GM19468 (cell line): Measurements from ENCODE around the gene ARHGAP28.

Experiments used
- ATAC-seq: cut with Tn5 transposase; IDR thresholded peaks from one replicate; pipeline ENCODE4 v1.9.1; 2021; ENCODE audit warnings: mild to moderate bottlenecking, moderate library complexity, moderate number of reproducible peaks; ENCODE audit not compliant: unreplicated experiment; ENCODE audit errors: extremely low read depth

ARHGAP28 gene

GRCh38 chr18:6731222-6731596 lies 1.7 kb downstream of the ARHGAP28 start:
- no peak for ATAC-seq

GRCh38 chr18:6732952-6733351 lies 3.4 kb downstream of the ARHGAP28 start:
- no peak for ATAC-seq

DNA sequence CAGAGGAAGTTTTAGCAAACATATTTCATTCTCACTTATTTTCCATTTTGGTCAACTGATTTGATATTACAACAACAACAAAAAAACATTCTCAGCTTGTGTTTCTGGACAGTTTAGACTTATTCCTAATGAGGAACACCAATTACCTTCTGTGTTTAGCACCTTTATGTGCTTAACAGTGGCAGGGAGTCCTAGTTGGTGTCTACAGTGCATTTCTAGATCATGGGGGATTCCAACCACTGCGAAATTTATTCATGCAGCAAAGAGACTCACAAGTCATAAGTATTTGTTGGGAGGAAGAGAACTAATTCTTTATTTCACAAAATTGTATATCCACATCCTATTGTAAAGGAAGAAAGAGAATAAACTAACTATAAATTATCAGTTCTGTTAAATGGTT lies 4.2 kb downstream of the ARHGAP28 start:
- no peak for ATAC-seq

GRCh38 chr18:6734726-6735430 lies 5.4 kb downstream of the ARHGAP28 start:
- ATAC-seq: no peak

- no peak for ATAC-seq
Observed at GRCh38 chr18:6737833-6738232, 8.3 kb downstream of the ARHGAP28 start.

DNA sequence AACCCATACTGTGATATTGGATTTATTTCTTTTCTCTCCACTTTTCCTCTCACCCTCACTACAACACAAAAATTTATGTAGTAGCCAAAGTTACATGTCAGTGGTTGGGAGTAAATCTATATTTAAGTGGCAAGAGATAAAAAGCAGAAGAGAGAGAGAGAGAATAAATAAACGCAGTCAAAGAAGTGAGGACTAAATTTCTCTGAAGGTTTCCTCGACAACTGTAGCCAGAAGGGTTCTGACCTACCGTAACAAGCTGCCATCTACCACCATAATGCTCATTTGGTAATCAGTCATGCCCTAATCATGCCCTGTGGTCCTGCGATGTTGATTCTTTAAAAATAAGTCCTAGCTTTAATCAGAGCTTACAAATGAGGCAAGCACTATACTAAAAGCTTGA lies 9.1 kb downstream of the ARHGAP28 start:
- ATAC-seq: no peak

DNA sequence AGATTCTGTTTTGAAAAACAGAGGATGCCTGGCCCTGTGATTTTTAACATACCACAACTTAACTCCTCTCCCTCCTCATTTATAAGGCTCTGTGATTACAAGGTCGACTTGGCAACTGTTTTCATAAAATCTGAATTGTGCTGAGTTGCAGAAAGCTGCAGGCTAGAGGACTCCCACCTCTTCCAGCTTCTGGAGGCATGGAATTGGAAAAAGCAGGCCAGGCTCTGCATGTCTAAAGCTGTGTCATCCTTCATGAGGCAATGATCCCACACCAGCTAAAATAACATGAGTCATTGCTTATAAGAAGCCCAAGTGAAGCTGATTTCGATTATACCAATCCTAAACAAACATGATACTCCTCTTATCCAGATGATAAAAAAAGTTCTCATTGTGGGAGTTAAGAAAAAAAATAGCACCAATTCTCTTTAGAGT lies 11.7 kb downstream of the ARHGAP28 start:
- no peak for ATAC-seq

DNA sequence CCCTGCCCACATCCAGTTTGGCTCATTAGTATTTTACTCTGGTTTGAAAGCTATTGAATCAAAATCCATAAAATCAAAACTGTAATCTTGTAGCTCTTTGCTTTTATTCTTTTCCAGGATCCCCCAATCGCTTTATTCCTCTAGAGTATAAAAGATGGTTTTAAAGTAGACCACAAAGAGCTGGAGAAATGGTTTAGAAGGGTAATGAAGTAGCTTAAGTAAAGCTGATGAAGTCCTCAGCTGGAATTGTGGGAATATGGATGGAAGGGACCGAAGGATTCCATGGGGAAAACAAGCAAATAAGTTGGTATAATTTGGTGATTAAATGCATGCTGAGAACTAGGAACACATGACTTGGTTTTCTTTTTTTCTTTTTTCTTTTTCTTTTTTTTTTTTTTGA lies 12.3 kb downstream of the ARHGAP28 start:
- no peak for ATAC-seq

GRCh38 chr18:6743999-6744398 lies 14.5 kb downstream of the ARHGAP28 start:
- no peak for ATAC-seq

- ATAC-seq: no peak
Observed at GRCh38 chr18:6744816-6745455, 15.4 kb downstream of the ARHGAP28 start.

DNA sequence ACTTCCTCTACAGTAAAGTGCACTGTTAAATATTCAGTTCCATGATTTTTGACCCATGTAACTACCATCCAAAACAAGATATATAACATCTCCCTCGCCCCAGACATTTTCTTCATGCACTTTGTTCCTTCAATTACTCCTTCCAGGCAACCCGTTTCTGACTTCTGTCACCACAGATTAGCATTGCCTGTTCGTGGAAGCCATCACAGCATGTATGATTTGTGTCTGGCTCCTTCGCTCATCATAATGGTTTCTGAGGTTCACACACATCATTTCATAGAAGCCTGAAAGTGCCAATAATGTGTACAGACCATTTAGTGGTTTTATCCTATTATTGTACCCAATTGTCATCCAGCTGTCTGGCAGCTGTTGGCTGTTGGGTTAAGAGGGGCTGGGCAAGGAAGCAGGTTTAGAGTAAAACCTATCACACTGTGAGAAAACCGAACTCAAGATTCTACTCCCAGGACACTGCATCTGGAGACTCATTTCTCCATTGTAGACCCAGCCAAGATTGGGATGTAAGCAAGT lies 16.1 kb downstream of the ARHGAP28 start:
- no peak for ATAC-seq

DNA sequence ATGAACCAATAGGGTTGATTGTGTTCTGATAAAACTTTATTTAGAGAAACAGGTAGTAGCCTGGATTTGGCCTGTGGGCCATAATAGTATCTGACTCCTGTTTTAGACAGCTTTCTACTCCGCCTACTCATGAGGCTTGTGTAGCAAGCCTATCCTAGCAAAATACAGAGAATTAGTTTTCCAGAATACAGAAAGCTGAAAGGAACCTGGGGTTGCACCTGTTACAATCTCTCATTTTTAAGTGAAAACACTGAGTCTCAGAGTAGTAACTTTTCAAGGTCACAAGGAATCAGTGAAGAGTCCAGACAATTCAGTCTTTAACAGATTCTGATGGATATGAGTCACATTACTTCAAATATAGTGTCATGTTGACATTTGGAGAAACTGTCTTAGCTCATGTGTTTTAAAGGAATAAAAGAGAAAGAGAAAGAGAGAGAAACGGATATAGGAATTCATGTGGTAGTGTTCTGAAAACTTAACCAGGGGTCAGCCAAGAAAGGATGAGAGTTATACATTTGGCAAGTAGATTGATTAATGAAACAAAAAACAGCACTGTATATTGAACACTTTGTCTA lies 17.0 kb downstream of the ARHGAP28 start:
- no peak for ATAC-seq

DNA sequence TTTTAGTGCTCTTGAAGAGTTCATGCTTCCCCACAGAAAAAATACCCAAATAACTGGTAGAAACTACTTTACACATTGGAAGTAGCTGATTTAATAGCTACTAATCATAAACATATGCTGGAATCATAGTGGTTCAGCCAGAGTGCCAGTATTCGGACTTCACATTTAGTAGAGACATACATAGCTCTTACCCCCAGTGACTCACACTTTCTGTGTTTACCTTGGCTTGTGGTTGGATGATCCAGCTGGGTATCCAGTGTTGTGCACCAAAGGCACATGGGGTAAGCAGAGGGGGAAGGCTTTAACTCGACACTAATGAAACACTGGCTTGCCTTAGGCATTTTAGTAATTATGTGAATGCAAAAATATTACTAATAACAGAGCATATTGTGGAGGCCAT lies 18.1 kb downstream of the ARHGAP28 start:
- ATAC-seq: no peak

DNA sequence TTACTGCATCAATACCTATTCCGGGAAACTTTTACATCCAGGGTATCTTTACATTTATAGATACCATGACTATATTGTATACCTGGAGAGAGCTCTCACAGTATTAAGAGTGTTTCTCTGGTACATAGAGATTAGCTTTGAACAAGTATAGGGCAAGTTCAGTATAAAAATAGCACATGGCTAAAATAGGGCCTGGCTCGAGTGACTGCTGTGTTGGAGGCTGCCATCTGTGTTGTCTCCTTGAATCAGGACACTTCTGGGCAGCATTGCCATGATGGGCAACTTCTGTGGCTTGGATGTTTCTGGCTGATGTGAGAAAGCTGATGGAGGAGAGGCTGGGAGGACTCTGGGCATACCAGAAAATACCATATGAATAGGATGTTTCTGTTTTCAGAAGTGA lies 18.7 kb downstream of the ARHGAP28 start:
- ATAC-seq: no peak

- ATAC-seq: no peak
Observed at GRCh38 chr18:6750411-6750810, 20.9 kb downstream of the ARHGAP28 start.

GRCh38 chr18:6751222-6751621 lies 21.7 kb downstream of the ARHGAP28 start:
- no peak for ATAC-seq

DNA sequence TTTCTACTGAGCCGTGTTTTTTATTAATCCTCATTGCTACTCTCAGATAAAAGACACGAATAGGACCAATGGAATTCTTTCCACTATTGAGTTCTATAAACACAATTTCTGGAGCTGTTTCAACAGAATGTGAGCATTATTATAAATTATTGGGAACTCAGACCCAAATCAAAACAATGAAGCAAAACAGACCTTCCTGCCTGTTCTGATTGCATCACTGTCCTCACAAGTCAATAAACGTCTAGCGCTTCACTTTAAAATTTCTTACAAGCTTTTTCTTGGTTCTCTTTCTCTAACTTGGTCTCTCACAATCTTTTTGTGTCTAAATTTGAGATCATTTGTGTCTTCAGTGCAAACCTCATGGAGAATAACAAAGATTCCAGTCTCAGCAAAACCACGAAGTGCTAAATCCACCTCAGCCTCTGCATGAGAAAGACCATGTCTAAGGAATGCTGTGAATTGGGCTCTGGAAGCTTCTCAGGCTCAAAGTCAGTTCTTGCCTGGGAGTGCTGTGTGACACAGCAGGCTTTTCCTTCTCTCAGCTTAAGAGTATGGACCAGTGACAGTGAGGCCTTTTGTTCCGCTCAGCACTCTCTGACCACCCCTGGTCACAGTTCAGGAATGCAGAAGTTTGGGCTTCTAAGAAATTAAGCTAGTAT lies 22.8 kb downstream of the ARHGAP28 start:
- no peak for ATAC-seq

GRCh38 chr18:6755107-6755506 lies 25.6 kb downstream of the ARHGAP28 start:
- ATAC-seq: no peak

DNA sequence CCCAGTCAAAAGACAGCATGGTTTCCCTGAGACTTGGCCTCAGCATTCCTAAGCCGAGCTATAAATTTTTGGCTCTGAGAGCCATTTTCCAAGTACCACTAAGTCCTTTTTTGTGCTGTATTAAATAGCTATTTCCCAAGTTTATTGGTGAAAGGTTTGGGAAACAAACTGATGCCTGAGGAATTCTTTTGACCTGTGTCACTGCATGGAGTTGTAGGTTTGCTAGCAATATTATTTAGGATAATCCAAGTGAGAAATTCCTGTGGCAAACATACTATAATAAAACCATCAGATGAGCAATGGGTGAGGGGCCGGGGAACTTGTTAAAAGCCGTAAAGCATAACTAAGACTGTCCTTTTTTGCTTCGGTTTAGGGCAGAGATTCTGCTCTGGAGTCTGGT lies 28.4 kb downstream of the ARHGAP28 start:
- no peak for ATAC-seq

- no peak for ATAC-seq
Observed at GRCh38 chr18:6759579-6759978, 30.1 kb downstream of the ARHGAP28 start.

DNA sequence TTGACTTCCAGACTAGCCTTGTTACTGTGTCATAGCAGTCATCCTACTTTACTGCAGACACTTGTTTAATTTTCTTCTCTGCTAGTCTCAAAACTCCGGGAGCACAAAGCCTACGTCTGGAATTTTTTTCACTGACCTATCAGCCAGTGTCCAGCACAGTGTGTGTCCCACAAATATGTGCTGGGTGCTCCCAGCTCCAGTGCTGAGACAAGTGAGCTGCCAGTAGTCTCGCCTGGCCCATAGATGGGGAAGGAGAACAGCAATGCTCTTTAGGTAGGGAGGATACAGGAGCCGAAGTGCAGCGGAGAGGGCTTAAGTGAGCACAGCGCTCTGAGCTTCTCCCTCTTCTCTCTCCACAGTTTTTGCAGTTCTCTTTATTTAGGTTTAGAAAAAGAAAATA lies 34.0 kb downstream of the ARHGAP28 start:
- no peak for ATAC-seq
